Nucleus accumbens (tissue), 56 donors: ENCODE measurements around the gene FLOT1.

Source experiments
- DNase-seq, 56 donors: peaks; one replicate each; lab custom pipeline; 2025; lab: John Stamatoyannopoulos, UW

The FLOT1 gene, protein sequence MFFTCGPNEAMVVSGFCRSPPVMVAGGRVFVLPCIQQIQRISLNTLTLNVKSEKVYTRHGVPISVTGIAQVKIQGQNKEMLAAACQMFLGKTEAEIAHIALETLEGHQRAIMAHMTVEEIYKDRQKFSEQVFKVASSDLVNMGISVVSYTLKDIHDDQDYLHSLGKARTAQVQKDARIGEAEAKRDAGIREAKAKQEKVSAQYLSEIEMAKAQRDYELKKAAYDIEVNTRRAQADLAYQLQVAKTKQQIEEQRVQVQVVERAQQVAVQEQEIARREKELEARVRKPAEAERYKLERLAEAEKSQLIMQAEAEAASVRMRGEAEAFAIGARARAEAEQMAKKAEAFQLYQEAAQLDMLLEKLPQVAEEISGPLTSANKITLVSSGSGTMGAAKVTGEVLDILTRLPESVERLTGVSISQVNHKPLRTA

DNA sequence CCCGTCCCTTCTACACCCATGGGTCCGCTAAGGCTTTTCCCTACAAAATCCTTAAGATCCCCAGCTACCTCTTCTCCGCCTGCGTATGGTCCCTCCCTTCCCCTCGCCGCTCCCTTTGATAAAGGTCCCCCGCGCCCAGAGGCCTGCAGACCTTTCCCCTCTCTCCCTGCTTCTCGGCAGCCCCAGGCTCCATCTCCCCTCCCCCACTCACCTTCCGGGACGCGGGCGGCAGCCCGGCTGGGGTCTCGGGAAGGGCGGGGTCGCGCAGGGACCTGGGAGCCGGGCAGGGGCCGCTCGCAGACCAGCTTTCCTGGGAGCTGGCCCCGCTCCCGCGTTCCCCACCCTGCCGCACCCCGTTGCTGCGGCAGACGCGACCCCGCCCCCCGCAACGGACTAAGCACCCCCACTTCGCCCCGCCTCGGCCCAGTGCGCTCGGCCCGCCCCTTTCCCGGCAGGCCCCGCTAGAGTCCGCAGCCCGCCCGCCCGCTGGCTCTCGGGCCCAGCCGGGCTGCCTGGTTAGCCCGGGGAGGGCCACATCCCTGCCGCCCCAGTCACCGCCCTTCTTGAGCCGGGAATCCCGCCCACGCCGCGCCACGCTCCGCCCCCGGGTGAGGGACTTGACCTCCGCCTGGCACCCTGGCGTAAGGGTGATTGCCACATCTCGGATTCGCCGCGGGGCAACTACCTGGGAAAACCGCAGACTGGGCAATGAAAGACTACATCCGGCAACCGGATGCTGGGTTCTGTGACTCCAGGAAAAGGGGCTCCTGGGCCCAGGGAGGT lies at the start of gene FLOT1:
TSS of gene FLOT1 (minus strand) at position 372 of the 783 bp plus-strand sequence. CDS start 498 bp downstream, outside the sequence.
- DNase-seq, result peak; percentile 15 to 96 (median 83)

DNA sequence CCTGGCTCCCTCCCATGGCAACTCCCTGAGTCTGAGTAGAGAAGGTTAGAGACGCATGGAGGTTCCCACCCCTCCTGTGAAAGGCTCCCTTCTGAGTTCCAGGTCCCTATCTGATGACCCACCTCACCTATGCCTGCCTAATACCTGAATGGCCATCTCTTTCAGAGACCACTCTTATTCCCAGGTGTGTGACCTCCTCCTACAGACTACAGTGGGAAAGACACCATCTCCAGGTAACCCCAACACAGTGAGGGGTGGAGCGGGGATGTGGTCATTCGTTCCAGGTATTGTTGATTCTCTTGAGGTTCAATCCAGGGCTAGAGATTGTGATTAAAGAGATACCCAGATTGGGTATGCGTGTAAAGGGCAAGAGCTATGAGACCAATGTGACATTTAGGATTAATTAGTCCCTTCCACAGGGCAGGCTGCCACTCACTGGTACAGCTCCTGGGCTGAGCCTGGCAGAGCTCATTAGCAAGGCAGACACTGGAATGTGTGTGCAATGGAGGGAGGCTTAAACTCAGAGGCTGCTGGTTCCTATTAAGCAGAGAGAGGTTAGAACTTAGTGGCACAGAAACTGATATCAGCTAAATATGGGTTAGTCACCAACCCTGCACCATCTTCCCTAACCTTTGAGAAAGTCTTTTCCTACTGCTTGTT lies 48.4 kb upstream of the FLOT1 start:
- DNase-seq, result no peak

DNA sequence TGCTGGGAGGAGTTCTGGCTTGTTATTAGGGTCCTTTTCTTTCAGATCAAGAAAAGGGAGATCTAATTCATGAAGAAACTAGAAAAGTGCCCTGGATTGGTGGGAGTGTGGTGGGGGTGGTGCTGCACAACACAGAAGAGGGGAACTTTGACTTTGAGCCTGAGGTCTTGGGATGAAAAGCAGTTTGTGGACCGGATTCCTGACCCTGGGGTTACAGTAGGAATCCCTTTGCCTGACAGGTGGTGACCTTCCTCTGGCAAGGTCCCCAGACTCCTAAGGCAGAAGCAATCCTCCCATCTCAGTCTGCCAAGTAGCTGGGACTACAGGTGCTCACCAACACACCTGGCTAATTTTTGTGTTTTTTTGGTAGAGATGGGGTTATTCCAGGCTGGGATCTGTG lies 47.1 kb upstream of the FLOT1 start:
- DNase-seq, result no peak

DNA sequence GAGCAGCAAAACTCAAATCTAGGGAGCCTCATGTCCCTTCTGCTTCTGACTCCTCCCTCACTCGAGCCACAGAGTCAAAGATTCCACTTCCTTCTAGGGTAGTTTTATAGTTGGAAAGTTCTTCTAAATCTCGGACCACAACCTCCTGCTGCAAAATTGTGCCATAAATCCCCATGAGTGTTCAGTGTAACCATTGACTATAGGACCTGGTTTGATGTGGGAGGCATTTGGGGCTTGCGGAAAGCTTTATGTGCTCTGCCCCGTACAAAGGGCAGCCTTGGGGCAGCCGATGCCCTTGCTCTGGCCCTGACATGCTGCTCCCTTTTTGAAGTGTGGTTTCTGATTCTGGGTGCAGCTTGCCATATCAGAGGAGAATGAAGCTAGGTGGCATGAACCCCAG lies 45.5 kb upstream of the FLOT1 start:
- peak in 1 of 56 donors; percentile 6 for DNase-seq

DNA sequence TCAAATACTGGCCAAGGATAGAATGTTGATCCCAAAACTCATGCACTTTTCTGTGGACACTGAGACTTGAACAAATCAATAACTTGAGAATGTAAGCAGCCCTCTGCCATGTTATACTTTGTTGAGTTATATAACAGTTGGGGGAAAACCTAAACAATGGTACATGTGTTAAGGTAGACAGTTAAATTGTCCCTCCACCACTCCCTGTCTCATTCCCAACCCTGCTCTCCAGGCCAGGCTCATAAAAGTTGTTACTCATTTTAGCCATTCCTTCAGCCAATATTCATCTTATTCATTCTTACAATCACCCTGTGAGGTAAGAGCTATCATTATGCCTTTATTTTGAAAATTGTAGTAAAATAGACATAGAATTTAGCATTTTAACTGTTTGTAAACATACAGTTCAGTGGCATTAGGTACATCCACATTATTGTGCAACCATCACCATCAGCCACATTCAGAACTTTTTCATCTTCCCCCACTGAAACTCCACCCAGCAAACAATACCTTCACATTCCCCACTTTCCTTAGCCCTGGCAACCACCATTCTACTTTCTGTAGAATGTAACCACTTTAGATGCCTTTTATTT lies 40.0 kb upstream of the FLOT1 start:
- no peak for DNase-seq

DNA sequence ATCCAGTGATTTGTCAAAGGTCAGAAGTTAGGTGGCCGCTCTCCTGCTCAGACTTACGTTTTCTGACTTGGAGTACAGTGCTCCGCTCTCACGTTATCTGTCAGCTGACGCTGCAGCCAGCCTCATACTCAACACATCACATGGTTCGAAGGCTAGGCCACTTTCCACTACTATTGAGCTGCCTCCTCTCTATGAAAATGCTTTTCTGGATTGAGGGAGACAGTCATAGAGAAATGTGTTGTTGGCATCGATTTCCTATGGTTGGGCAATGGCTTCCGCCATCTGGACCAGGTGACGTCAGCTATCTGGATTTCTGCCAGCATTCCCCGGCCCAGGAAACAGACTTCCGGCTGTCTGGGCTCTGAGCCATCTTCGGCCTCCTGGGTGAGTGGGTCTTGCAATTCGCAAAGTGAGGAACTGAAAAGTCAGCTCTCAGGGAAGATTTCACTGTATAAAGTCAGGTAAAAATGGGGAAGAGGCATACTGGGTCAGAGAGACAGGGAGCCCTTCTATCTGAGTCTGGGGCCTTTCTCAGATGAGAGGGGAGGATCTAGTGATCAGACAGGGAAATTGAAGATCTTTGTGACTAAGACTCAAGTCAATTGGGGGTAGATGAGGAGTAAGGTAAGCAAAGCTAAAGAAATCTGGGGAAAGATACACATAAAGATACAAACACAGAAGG lies 39.4 kb upstream of the FLOT1 start:
- DNase-seq, result peak in 55 of 56 donors; percentile 32 to 92 (median 81)

GRCh38 chr6:30781395-30781742 lies 38.9 kb upstream of the FLOT1 start:
- peak in 5 of 56 donors; percentile 29 to 38 (median 34) for DNase-seq

DNA sequence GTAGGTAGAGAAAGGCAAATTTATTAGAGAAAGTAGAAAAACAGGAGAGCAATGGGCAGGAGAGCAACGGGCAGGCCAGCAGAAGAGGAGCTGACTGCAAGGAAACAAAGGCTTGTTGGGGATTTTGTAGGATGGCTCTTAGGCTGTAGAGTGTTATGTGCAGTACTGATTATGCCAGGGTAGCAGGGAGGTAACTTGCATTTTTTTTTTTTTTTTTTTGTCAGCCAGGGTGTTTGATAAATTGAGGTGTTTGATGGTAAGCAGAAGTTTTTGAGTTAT lies 38.1 kb upstream of the FLOT1 start:
- no peak for DNase-seq

DNA sequence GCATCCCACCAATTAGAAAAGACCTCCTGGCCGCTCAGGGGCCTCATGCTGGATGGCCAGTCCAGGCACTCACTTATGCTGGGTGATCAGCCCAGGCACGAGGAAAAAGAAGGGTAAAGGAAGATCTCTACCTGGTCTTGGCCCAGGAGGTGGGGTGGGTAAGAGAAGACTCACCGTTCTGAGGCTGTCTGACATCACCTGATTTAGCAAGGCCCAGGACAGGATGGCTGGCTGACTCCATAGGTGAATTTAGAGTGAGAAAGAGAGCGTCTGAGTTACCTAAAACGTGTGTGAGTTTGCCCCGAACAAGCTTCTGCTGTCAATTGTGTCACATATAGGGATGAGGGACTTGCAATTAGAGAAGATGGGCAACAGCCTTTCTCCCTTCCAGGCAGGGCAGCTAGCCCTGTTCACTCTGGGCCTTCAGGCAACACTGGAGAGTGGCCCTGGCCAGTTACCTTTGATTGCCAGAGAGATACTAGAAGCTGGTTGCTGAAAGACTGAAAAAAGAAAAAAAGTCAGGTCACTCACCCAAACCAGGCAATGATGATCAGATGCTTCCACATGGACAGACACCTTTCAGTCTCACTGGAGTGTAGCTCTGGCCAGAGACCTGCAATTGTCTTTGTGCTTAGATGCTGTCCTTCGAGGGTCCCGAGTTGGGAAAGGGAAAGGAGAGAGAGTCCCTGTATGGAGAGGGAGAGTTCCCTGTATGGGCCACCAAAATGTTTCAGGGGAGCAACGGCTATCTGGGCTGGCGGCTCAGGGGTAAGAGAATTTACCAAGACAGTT lies 37.6 kb upstream of the FLOT1 start:
- peak in 1 of 56 donors; percentile 0 for DNase-seq

DNA sequence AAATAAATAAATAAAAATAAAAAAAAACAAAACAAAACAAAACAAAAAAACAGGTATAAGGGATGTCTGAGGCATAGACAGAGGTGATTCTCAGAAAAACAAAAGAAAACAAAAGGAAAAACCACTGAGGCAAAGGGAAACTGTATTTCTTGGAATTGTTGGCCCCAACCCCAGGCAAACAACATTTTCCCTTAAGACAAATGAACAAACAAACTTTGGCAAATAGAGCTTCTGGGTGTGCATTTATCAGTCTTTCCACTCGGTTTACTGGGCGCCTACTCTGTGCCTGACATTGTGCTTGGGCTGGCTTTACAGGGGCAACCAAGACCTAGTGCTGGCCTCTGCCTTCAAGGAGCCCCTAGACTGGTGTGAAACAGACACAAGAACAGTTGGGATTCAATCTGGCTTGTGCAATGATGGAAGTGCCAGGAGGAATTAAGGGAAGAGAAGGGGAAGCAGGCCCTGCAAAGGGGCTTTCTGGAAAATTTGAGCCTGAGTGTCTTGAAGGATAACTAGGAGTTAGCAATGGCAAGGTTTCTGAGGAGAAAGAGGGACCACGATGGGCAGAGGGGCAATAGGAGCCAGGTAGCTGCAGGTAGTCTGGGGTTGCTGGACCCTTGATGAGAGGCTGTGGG lies 35.6 kb upstream of the FLOT1 start:
- no peak for DNase-seq

- no peak for DNase-seq
Measured at GRCh38 chr6:30777155-30777485, 34.6 kb upstream of the FLOT1 start.

DNA sequence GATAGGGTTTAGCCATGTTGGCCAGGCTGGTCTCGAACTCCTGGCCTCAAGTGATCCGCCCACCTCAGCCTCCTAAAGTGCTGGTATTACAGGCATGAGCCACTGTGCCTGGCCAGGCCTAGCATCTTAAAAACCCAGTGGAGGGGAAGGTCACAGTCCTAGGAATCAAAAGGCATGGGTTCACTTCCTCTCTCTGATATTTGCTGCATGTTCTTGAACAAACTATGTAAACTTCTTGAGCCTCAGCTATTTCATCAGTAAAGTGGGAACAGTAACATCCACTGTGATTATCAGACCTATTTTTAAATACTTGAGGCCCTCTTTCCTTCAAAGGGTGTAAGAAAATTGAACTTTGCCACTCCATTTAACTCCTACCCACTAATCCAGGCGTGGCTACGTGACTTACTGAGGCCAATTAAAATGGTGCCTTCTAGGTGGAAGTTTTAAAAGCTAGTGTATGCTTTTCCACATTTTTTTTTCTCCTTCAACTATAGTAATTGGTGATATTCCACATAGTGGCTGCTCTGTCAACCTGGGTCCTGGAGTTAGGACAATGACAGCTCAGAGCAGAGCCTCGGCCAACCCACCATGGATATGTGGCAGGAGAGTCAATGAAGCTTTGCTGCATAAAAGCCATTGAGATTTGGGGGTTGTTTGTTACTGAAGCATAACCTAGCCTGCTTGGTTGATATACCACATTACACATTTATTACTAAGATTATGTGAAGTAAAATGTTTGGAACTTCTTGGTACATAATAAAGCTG lies 34.1 kb upstream of the FLOT1 start:
- DNase-seq, result no peak

DNA sequence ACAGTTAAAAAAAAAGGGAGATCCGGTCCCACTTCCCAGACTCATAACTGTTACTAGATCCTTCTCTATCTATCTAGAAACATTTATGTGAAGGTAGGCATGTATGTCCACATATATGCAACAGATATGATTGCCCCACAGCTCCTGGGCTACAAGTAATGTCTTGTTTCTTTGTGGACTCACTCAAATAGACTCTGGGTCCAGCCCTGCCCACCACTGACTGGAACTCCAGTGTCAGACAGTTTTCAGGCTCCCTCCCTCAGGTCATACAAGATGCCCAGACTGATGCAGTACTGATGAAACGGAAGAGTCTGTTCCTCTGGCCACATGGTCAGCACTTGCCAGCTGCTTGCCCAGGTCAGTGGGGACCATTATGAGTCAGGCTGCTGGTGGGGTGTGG lies 32.6 kb upstream of the FLOT1 start:
- DNase-seq, result no peak

GRCh38 chr6:30774701-30775100 lies 32.2 kb upstream of the FLOT1 start:
- DNase-seq, result no peak

GRCh38 chr6:30770592-30770991 lies 28.1 kb upstream of the FLOT1 start:
- DNase-seq, result no peak

DNA sequence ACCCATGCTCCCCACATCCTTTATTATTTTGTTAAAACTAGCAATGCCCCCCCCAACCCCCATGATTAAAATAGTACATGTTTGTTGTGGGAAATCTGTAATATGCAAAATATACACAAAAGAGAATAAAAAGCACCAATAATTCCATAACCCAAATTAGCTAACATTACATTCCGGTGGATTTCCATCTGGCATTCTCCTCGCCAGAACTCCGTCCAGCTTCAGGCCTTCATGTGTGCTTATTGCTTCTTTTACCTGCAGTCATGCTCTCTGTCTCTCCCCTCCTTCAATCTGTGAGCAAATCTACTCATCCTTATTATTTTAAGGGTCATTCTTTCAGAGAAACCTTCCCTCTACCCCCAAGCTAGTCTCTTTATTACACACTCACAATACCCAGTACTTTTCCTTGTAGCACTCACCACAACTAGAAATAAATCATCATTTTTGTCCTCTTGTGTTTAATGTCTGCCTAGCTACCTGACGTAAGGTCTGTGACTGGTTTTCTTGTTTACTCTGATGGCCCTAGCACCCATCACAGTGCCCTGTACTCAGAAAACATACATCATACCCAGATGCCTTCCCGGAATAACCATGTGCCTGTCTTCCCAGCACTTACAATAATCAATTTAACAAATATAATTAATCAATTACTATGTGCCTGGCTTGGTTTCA lies 27.5 kb upstream of the FLOT1 start:
- DNase-seq, result no peak

GRCh38 chr6:30769088-30769852 lies 26.8 kb upstream of the FLOT1 start:
- peak in 30 of 56 donors; percentile 10 to 74 (median 34) for DNase-seq
